HCT116 (cell line): ENCODE results near the gene SUPT4H1.

ENCODE experiments used
- CTCF ChIP-seq, 3 experiments: fragments of 200-600 bp in 1 of 3; sonication (generic) in 1 of 3; IDR thresholded peaks in 2 of 3; conservative IDR thresholded peaks in 1 of 3; 2 replicates each; pipeline ENCODE4 v1.5.1; 2012 to 2017; ENCODE audit warnings: low read depth in 2 of 3, low read length in 2 of 3, antibody characterized with exemption in 1 of 3, borderline replicate concordance in 1 of 3, control low read depth in 1 of 3, mild to moderate bottlenecking in 1 of 3, mixed read lengths in 1 of 3, mixed run types in 1 of 3, moderate library complexity in 1 of 3; ENCODE audit not compliant: insufficient read depth in 1 of 3
- EZH2phosphoT487 ChIP-seq: fragments of 200-600 bp; IDR thresholded peaks from 2 replicates; pipeline ENCODE4 v1.6.1; 2018; ENCODE audit warnings: antibody characterized with exemption, borderline replicate concordance
- JUND ChIP-seq: IDR thresholded peaks from 2 replicates; pipeline ENCODE4 v1.6.1; 2012
- POLR2A ChIP-seq: IDR thresholded peaks from 2 replicates; pipeline ENCODE4 v1.7.0; 2011; ENCODE audit warnings: borderline replicate concordance; ENCODE audit not compliant: insufficient read depth, insufficient read length; ENCODE audit errors: extremely low read depth
- REST ChIP-seq: IDR thresholded peaks from 2 replicates; pipeline ENCODE4 v1.6.1; 2012; ENCODE audit warnings: low read depth

- no peak for TF ChIP-seq CTCF (IDR thresholded peaks at IDR 0.05 in 2 of 3, conservative IDR thresholded peaks at IDR 0.05 in 1 of 3; ENCODE audit: borderline replicate concordance in 1 of 3, insufficient read depth in 1 of 3, low read depth in 2 of 3, low read length in 2 of 3)
- no peak for TF ChIP-seq POLR2A
- TF ChIP-seq EZH2phosphoT487: no peak
- TF ChIP-seq JUND: no peak
- TF ChIP-seq REST: no peak
Measured at GRCh38 chr17:58320163-58320558, 31.8 kb downstream of the SUPT4H1 start.
